ENCODE results near the gene PITPNB.

Gene PITPNB

GRCh38 chr22:27820896-27821866 lies 97.9 kb downstream of the PITPNB start:
- Histone ChIP-seq H3K9me2 (replicated peaks; ENCODE audit: control insufficient read depth, low read length) (no peaks in the 10 kb centered on the region), H3K27me3 (ENCODE audit: control insufficient read depth, low read length) (no peaks in the 10 kb centered on the region)
- no peak for TF ChIP-seq CTCF (IDR thresholded peaks at IDR 0.05; ENCODE audit: low read depth, low read length, poor library complexity, severe bottlenecking)
- TF ChIP-seq EZH2phosphoT487 (IDR thresholded peaks at IDR 0.05; ENCODE audit: borderline replicate concordance, low read length), result no peak

GRCh38 chr22:27816552-27816951 lies 102.5 kb downstream of the PITPNB start:
- Histone ChIP-seq H3K4me1 (ENCODE audit: control insufficient read depth, low read length) (no peaks in the 10 kb centered on the region), H3K4me3 (ENCODE audit: low read length) (no peak overlapping the region), H3F3A (ENCODE audit: control insufficient read depth, insufficient read depth) (no peaks in the 10 kb centered on the region), H4K20me1 (ENCODE audit: control insufficient read depth, insufficient read depth, low read depth, low read length) (no peaks in the 10 kb centered on the region), H3K27ac (ENCODE audit: low read depth, low read length) (no peak overlapping the region), H3K4me2 (ENCODE audit: low read length) (no peak overlapping the region), H3K9me3 (ENCODE audit: control insufficient read depth, insufficient read depth, low read length) (no peaks in the 10 kb centered on the region), H3K79me2 (ENCODE audit: control insufficient read depth, low read length) (no peaks in the 10 kb centered on the region), H3K9me2 (replicated peaks; ENCODE audit: control insufficient read depth, low read length) (no peaks in the 10 kb centered on the region), H3K27me3 (ENCODE audit: control insufficient read depth, low read length) (no peaks in the 10 kb centered on the region), H3K36me3 (ENCODE audit: control insufficient read depth, low read length) (no peaks in the 10 kb centered on the region)
- no peak for TF ChIP-seq CTCF (IDR thresholded peaks at IDR 0.05; ENCODE audit: low read depth, low read length, poor library complexity, severe bottlenecking)
- TF ChIP-seq EZH2phosphoT487 (IDR thresholded peaks at IDR 0.05; ENCODE audit: borderline replicate concordance, low read length), result no peak

More at GRCh38 chr22:27820896-27821866, 97.9 kb downstream of the PITPNB start:
- Histone ChIP-seq H3K27ac (ENCODE audit: low read depth, low read length) (no peak overlapping the region), H3K4me2 (ENCODE audit: low read length) (no peak overlapping the region), H3K4me3 (ENCODE audit: low read length) (no peak overlapping the region), H4K20me1 (ENCODE audit: control insufficient read depth, insufficient read depth, low read depth, low read length) (no peaks in the 10 kb centered on the region), H3K36me3 (ENCODE audit: control insufficient read depth, low read length) (no peaks in the 10 kb centered on the region), H3K4me1 (ENCODE audit: control insufficient read depth, low read length) (no peaks in the 10 kb centered on the region), H3K9me3 (ENCODE audit: control insufficient read depth, insufficient read depth, low read length) (no peaks in the 10 kb centered on the region), H3F3A (ENCODE audit: control insufficient read depth, insufficient read depth) (no peaks in the 10 kb centered on the region), H3K79me2 (ENCODE audit: control insufficient read depth, low read length) (no peaks in the 10 kb centered on the region)

- no peak for TF ChIP-seq EZH2phosphoT487 (IDR thresholded peaks at IDR 0.05; ENCODE audit: borderline replicate concordance, low read length)
- TF ChIP-seq CTCF (IDR thresholded peaks at IDR 0.05; ENCODE audit: low read depth, low read length, poor library complexity, severe bottlenecking), result no peak
- Histone ChIP-seq H3K4me3 (ENCODE audit: low read length) (no peak overlapping the region), H3K79me2 (ENCODE audit: control insufficient read depth, low read length) (no peaks in the 10 kb centered on the region), H4K20me1 (ENCODE audit: control insufficient read depth, insufficient read depth, low read depth, low read length) (no peaks in the 10 kb centered on the region), H3F3A (ENCODE audit: control insufficient read depth, insufficient read depth) (no peaks in the 10 kb centered on the region), H3K4me2 (ENCODE audit: low read length) (no peak overlapping the region), H3K27ac (ENCODE audit: low read depth, low read length) (no peak overlapping the region), H3K4me1 (ENCODE audit: control insufficient read depth, low read length) (no peaks in the 10 kb centered on the region), H3K36me3 (ENCODE audit: control insufficient read depth, low read length) (no peaks in the 10 kb centered on the region), H3K27me3 (ENCODE audit: control insufficient read depth, low read length) (no peaks in the 10 kb centered on the region), H3K9me3 (ENCODE audit: control insufficient read depth, insufficient read depth, low read length) (no peaks in the 10 kb centered on the region), H3K9me2 (replicated peaks; ENCODE audit: control insufficient read depth, low read length) (no peaks in the 10 kb centered on the region)
Measured at GRCh38 chr22:27815826-27816530, 103.1 kb downstream of the PITPNB start.
